Measurements from ENCODE around the gene NLRP6. TPM values are rescaled to one million over a fixed set of nuclear protein-coding genes. Genes with fewer than 3 reads are reported as not detected.

NLRP6 gene
- polyA plus RNA-seq, 2 of the 4 experiments (the other 2 are of a cell fraction): 0.03 TPM; not detected in 1

DNA sequence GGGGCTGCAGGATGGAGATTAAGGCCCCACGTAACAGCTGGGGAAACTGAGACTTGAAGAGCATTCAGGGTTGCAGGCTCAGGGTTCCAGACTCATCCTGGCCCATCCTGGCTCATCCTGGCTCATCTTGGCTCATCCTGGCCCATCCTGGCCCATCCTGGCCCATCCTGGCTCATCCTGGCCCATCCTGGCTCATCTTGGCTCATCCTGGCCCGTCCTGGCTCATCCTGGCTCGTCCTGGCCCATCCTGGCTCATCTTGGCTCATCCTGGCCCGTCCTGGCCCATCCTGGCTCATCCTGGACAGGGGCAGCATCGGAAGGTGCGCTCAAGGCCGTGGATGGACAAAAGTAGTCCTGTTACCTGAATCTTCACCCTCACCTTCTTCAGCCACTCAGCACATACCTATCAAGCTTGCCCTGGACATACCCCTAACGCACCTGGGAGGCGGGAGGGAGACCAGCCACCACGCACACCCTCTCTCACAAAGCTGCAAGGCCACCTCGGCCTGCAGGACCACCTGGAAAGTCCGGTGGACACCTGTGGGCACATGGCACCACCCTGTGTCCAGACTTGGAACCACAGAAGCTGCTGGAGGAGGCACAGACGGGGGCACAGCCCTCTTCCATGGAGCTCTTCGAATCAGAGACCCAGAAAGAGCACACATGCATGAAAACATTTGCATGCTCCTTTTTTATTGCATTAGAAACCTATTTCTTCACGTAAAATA, 20.3 kb upstream of the NLRP6 start:
- DNase-seq (ENCODE audit: low read depth in 1 of 2, low spot score in 1 of 2): no peak
- WGBS (ENCODE audit: missing lambda C conversion rate): 42% methylated on average over 13 of the region's 15 CpGs
- ChIA-PET CTCF (interaction anchor here (0.8 to 7.2 kb wide), 5 partner anchors 8 to 47 kb away, joined by 3 to 40 read pairs (median 4); no protein-coding TSS in a partner anchor), POLR2A (no interaction called here)
- Histone ChIP-seq H3K4me3 (no peak overlapping the region), H3K4me2 (no peak overlapping the region), H3K9me3 (no peaks in the 10 kb centered on the region), H3K27ac (no peak overlapping the region), H3K4me1 (no peaks in the 10 kb centered on the region)
- TF ChIP-seq ZC3H11A (IDR thresholded peaks at IDR 0.05) (no peak), RAD21 (conservative IDR thresholded peaks at IDR 0.05 in 1 of 2, IDR thresholded peaks at IDR 0.05 in 1 of 2) (peak in 1 of 2 experiments; percentile 41; a peak in 2 of 5 replicates), TP53 (CRISPR knock-in tag; IDR thresholded peaks at IDR 0.05) (no peak), RFX5 (IDR thresholded peaks at IDR 0.05) (no peak), FOSL2 (IDR thresholded peaks at IDR 0.05) (no peak), FOSL2 (CRISPR knock-in tag; IDR thresholded peaks at IDR 0.05) (no peak)
- TF ChIP-seq, protein P1, sequence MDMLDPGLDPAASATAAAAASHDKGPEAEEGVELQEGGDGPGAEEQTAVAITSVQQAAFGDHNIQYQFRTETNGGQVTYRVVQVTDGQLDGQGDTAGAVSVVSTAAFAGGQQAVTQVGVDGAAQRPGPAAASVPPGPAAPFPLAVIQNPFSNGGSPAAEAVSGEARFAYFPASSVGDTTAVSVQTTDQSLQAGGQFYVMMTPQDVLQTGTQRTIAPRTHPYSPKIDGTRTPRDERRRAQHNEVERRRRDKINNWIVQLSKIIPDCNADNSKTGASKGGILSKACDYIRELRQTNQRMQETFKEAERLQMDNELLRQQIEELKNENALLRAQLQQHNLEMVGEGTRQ (IDR thresholded peaks at IDR 0.05): no peak
- peak; percentile 70 to 71; a peak in 4 of 6 replicates for ATAC-seq
- FAIRE-seq: no peak

DNA sequence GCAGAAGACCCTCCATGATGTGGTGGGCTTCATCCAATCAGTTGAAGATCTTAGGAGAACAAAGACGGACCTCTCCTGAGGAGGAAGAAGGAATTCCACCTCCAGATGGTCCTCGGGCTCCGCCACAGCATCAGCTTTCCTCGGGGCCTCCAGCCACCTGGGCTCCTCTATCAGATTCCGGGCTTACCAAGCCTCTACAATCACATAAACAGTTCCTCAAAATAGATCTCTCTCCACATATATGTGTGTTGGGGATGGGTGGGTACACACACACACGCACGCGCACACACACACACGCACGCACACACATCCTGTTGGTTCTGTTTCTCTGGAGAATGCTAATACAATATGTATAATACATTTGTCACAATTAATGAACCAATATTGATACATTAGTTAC, 18.8 kb upstream of the NLRP6 start:
- Histone ChIP-seq H3K4me3 (no peak overlapping the region), H3K27ac (no peak overlapping the region), H3K4me1 (no peaks in the 10 kb centered on the region), H3K9me3 (no peaks in the 10 kb centered on the region), H3K4me2 (no peak overlapping the region)
- 66% methylated on average over 10 of the region's 10 CpGs for WGBS (ENCODE audit: missing lambda C conversion rate)
- FAIRE-seq: no peak
- POLR2A ChIA-PET: no interaction called here
- TF ChIP-seq, protein P2, sequence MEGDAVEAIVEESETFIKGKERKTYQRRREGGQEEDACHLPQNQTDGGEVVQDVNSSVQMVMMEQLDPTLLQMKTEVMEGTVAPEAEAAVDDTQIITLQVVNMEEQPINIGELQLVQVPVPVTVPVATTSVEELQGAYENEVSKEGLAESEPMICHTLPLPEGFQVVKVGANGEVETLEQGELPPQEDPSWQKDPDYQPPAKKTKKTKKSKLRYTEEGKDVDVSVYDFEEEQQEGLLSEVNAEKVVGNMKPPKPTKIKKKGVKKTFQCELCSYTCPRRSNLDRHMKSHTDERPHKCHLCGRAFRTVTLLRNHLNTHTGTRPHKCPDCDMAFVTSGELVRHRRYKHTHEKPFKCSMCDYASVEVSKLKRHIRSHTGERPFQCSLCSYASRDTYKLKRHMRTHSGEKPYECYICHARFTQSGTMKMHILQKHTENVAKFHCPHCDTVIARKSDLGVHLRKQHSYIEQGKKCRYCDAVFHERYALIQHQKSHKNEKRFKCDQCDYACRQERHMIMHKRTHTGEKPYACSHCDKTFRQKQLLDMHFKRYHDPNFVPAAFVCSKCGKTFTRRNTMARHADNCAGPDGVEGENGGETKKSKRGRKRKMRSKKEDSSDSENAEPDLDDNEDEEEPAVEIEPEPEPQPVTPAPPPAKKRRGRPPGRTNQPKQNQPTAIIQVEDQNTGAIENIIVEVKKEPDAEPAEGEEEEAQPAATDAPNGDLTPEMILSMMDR (IDR thresholded peaks at IDR 0.05): no peak
- TF ChIP-seq TP53 (CRISPR knock-in tag; IDR thresholded peaks at IDR 0.05) (no peak), POLR2A (IDR thresholded peaks at IDR 0.05; ENCODE audit: low read length) (no peak), ZC3H11A (IDR thresholded peaks at IDR 0.05) (no peak), BHLHE40 (IDR thresholded peaks at IDR 0.05; ENCODE audit: low read depth, low read length) (no peak), NPAS2 (CRISPR knock-in tag; IDR thresholded peaks at IDR 0.05; ENCODE audit: borderline replicate concordance) (no peak), KDM1A (IDR thresholded peaks at IDR 0.05; ENCODE audit: low read depth) (no peak), RARB (CRISPR knock-in tag; IDR thresholded peaks at IDR 0.05) (no peak), EHMT2 (IDR thresholded peaks at IDR 0.05; ENCODE audit: low read depth) (no peak), JUN (IDR thresholded peaks at IDR 0.05) (no peak), SMC3 (IDR thresholded peaks at IDR 0.05) (no peak), GATA3 (IDR thresholded peaks at IDR 0.05; ENCODE audit: borderline replicate concordance) (no peak), JUNB (IDR thresholded peaks at IDR 0.05) (no peak)
- CTCF ChIA-PET: interaction anchor here (1.3 to 7.2 kb wide), 3 partner anchors 8 to 19 kb away, joined by 3 to 40 read pairs (median 4); partner anchors contain the start of gene NLRP6
- no peak for ATAC-seq
- no peak for DNase-seq (ENCODE audit: low read depth in 1 of 2, low spot score in 1 of 2)

DNA sequence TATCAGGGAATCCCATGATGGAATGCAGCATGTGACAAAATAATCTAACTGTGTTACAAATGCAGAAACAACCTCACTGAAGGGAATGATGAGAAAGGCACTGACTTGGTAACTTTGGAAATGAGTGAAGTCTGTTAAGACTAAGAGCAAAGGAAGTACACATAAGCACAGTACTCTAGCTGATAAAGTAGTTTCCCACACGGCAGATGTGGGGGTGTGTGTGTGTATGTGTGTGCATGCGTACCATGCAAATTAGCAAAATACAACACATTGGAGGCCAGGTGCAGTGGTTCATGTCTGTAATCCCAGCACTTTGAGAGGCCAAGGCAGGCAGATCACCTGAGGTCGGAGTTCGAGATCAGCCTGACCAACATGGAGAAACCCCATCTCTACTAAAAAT, 16.6 kb upstream of the NLRP6 start:
- ATAC-seq (no peak), DNase-seq (ENCODE audit: low read depth in 1 of 2, low spot score in 1 of 2) (no peak), FAIRE-seq (no peak)
- H3K9me3 ChIP-seq: peaks cover 8% of the 10 kb centered on the region; the same call in 2 of the 3 replicates
- no peaks in the 10 kb centered on the region for H3K4me1 ChIP-seq
- WGBS (ENCODE audit: missing lambda C conversion rate): 74% methylated on average over 4 of the region's 4 CpGs
- POLR2A ChIA-PET: no interaction called here
- H3K27ac ChIP-seq: no peak overlapping the region
- H3K4me2 ChIP-seq: no peak overlapping the region
- CTCF ChIA-PET: interaction anchor here (7.2 kb wide), 1 partner anchor 11 kb away, joined by 40 read pairs; no protein-coding TSS in a partner anchor
- no peak overlapping the region for H3K4me3 ChIP-seq
- TF ChIP-seq, protein P3, sequence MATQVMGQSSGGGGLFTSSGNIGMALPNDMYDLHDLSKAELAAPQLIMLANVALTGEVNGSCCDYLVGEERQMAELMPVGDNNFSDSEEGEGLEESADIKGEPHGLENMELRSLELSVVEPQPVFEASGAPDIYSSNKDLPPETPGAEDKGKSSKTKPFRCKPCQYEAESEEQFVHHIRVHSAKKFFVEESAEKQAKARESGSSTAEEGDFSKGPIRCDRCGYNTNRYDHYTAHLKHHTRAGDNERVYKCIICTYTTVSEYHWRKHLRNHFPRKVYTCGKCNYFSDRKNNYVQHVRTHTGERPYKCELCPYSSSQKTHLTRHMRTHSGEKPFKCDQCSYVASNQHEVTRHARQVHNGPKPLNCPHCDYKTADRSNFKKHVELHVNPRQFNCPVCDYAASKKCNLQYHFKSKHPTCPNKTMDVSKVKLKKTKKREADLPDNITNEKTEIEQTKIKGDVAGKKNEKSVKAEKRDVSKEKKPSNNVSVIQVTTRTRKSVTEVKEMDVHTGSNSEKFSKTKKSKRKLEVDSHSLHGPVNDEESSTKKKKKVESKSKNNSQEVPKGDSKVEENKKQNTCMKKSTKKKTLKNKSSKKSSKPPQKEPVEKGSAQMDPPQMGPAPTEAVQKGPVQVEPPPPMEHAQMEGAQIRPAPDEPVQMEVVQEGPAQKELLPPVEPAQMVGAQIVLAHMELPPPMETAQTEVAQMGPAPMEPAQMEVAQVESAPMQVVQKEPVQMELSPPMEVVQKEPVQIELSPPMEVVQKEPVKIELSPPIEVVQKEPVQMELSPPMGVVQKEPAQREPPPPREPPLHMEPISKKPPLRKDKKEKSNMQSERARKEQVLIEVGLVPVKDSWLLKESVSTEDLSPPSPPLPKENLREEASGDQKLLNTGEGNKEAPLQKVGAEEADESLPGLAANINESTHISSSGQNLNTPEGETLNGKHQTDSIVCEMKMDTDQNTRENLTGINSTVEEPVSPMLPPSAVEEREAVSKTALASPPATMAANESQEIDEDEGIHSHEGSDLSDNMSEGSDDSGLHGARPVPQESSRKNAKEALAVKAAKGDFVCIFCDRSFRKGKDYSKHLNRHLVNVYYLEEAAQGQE (IDR thresholded peaks at IDR 0.05): no peak
- TF ChIP-seq, protein P4, sequence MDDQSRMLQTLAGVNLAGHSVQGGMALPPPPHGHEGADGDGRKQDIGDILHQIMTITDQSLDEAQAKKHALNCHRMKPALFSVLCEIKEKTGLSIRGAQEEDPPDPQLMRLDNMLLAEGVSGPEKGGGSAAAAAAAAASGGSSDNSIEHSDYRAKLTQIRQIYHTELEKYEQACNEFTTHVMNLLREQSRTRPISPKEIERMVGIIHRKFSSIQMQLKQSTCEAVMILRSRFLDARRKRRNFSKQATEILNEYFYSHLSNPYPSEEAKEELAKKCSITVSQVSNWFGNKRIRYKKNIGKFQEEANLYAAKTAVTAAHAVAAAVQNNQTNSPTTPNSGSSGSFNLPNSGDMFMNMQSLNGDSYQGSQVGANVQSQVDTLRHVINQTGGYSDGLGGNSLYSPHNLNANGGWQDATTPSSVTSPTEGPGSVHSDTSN (IDR thresholded peaks at IDR 0.05): no peak
- TF ChIP-seq HOXB5 (CRISPR knock-in tag; IDR thresholded peaks at IDR 0.05) (no peak), MAZ (IDR thresholded peaks at IDR 0.05; ENCODE audit: borderline replicate concordance, low read depth, low read length) (no peak), NPAS2 (CRISPR knock-in tag; IDR thresholded peaks at IDR 0.05; ENCODE audit: borderline replicate concordance) (no peak), HDAC2 (IDR thresholded peaks at IDR 0.05) (no peak)
- TF ChIP-seq, protein P5, sequence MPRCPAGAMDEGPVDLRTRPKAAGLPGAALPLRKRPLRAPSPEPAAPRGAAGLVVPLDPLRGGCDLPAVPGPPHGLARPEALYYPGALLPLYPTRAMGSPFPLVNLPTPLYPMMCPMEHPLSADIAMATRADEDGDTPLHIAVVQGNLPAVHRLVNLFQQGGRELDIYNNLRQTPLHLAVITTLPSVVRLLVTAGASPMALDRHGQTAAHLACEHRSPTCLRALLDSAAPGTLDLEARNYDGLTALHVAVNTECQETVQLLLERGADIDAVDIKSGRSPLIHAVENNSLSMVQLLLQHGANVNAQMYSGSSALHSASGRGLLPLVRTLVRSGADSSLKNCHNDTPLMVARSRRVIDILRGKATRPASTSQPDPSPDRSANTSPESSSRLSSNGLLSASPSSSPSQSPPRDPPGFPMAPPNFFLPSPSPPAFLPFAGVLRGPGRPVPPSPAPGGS (IDR thresholded peaks at IDR 0.05): no peak
- TF ChIP-seq, protein P6, sequence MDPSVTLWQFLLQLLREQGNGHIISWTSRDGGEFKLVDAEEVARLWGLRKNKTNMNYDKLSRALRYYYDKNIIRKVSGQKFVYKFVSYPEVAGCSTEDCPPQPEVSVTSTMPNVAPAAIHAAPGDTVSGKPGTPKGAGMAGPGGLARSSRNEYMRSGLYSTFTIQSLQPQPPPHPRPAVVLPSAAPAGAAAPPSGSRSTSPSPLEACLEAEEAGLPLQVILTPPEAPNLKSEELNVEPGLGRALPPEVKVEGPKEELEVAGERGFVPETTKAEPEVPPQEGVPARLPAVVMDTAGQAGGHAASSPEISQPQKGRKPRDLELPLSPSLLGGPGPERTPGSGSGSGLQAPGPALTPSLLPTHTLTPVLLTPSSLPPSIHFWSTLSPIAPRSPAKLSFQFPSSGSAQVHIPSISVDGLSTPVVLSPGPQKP (IDR thresholded peaks at IDR 0.05; ENCODE audit: low read depth, low read length): no peak

Data from A549 (cell line).